SH-SY5Y (cell line): ENCODE results near the gene GALNTL6.

ENCODE experiments used
- GATA2 ChIP-seq: IDR thresholded peaks from 2 replicates; pipeline ENCODE4 v1.6.1; 2011; ENCODE audit warnings: mild to moderate bottlenecking, low read depth, low read length
- GATA3 ChIP-seq: IDR thresholded peaks from 2 replicates; pipeline ENCODE4 v1.6.1; 2011; ENCODE audit warnings: low read depth, mild to moderate bottlenecking, low read length, moderate library complexity

- TF ChIP-seq GATA2 (no peak), GATA3 (no peak)
Measured at GRCh38 chr4:172786039-172786792, 973.0 kb downstream of the GALNTL6 start.
